ENCODE data around the gene NKAIN1.
A peak's percentile ranks its signal among the peaks of the same experiment; 100 is the strongest.
"Not testable (repeated sequence)": the region's sequence is repeated elsewhere in the genome, so short reads cannot be mapped to it uniquely, and the experiment has no call there.

The NKAIN1 gene

GRCh38 chr1:31239653-31240241, at the start of gene NKAIN1:
NKAIN1 (minus strand) TSS chr1:31239887; CDS start chr1:31239547, 340 bp downstream.
- peak; percentile 59 for DNase-seq

- DNase-seq, result no peak
Measured at GRCh38 chr1:31289021-31289420, 49.3 kb upstream of the NKAIN1 start.

- DNase-seq, result not testable (repeated sequence)
Measured at GRCh38 chr1:31287791-31288190, 48.1 kb upstream of the NKAIN1 start.

GRCh38 chr1:31282426-31282825, 42.7 kb upstream of the NKAIN1 start:
- not testable (repeated sequence) for DNase-seq

GRCh38 chr1:31273619-31274018, 33.9 kb upstream of the NKAIN1 start:
- no peak for DNase-seq

GRCh38 chr1:31272369-31272768, 32.7 kb upstream of the NKAIN1 start:
- DNase-seq, result no peak

GRCh38 chr1:31266547-31266946, 26.9 kb upstream of the NKAIN1 start:
- no peak for DNase-seq

GRCh38 chr1:31264790-31265386, 25.2 kb upstream of the NKAIN1 start:
- DNase-seq, result no peak

- no peak for DNase-seq
Measured at GRCh38 chr1:31263408-31263807, 23.7 kb upstream of the NKAIN1 start.

- DNase-seq, result not testable (repeated sequence)
Measured at GRCh38 chr1:31262393-31262792, 22.7 kb upstream of the NKAIN1 start.

- DNase-seq, result no peak
Measured at GRCh38 chr1:31261916-31262315, 22.2 kb upstream of the NKAIN1 start.

- no peak for DNase-seq
Measured at GRCh38 chr1:31259746-31260145, 20.1 kb upstream of the NKAIN1 start.

- DNase-seq, result no peak
Measured at GRCh38 chr1:31258581-31258980, 18.9 kb upstream of the NKAIN1 start.

GRCh38 chr1:31257213-31257612, 17.5 kb upstream of the NKAIN1 start:
- DNase-seq, result no peak

GRCh38 chr1:31249854-31250253, 10.2 kb upstream of the NKAIN1 start:
- DNase-seq, result no peak

- DNase-seq, result peak; percentile 11
Measured at GRCh38 chr1:31248276-31248675, 8.6 kb upstream of the NKAIN1 start.

GRCh38 chr1:31244326-31244725, 4.6 kb upstream of the NKAIN1 start:
- DNase-seq, result no peak

GRCh38 chr1:31243501-31244286, 4.0 kb upstream of the NKAIN1 start:
- DNase-seq, result peak; percentile 67

- no peak for DNase-seq
Measured at GRCh38 chr1:31241321-31241720, 1.6 kb upstream of the NKAIN1 start.

- DNase-seq, result peak; percentile 65
Measured at GRCh38 chr1:31238986-31239613, 587 bp downstream of the NKAIN1 start.

- DNase-seq, result no peak
Measured at GRCh38 chr1:31238612-31238985, 1.1 kb downstream of the NKAIN1 start.

GRCh38 chr1:31234870-31235269, 4.8 kb downstream of the NKAIN1 start:
- DNase-seq, result no peak

- DNase-seq, result no peak
Measured at GRCh38 chr1:31234123-31234708, 5.5 kb downstream of the NKAIN1 start.

Data from NCI-H69 (cell line).